Urinary bladder (tissue), 4 donors: ENCODE results near the gene SNAPIN. TPM values are rescaled to one million over a fixed set of nuclear protein-coding genes. Genes with fewer than 3 reads are reported as not detected.
"Not testable (repeated sequence)": the region's sequence is repeated elsewhere in the genome, so short reads cannot be mapped to it uniquely, and the experiment has no call there.

ENCODE experiments used
- DNase-seq: peaks from one replicate; pipeline ENCODE4 v3.0.0-alpha.2; 2015; ENCODE audit errors: extremely low spot score
- H3K27ac ChIP-seq: one replicate; pipeline ENCODE4 v1.5.1; 2013; ENCODE audit warnings: low read depth, mild to moderate bottlenecking, moderate library complexity
- H3K36me3 ChIP-seq: one replicate; pipeline ENCODE4 v1.6.1; 2013; ENCODE audit warnings: mild to moderate bottlenecking, moderate library complexity; ENCODE audit not compliant: insufficient read depth
- H3K4me1 ChIP-seq: one replicate; pipeline ENCODE4 v1.6.1; 2013; ENCODE audit warnings: mild to moderate bottlenecking, moderate library complexity; ENCODE audit not compliant: insufficient read depth
- H3K4me3 ChIP-seq: one replicate; pipeline ENCODE4 v1.5.1; 2013; ENCODE audit warnings: low read depth, low read length
- WGBS: extraction: QIAGEN DNeasy Blood & Tissue Kit; methylation state at CpG from one replicate; pipeline ENCODE4 v1.1.7; 2013; 5-methylcytosine and 5-hydroxymethylcytosine counted together
- polyA plus RNA-seq: library from polyadenylated mRNA; stranded (reverse); fragments of 200-250 nt; gene quantifications from one replicate; pipeline ENCODE4 v1.2.3, GENCODE V29; 2013
- total RNA-seq: library from RNA; depleted of rRNA; stranded (reverse); fragments of >200 nt; gene quantifications from one replicate; pipeline ENCODE4 v1.2.3, GENCODE V29; 2014
- donor health status: healthy with polysubstance abuse.
- donor health status: healthy.

Gene SNAPIN
- total and polyA plus RNA-seq, 2 donors: 36.9 to 55.9 TPM

- DNase-seq: no peak
- no peak overlapping the region for H3K27ac ChIP-seq
- 88% methylated on average over 4 of the region's 4 CpGs for WGBS
- H3K4me1 ChIP-seq: no peaks in the 10 kb centered on the region
- no peak overlapping the region for H3K4me3 ChIP-seq
- peaks cover 17% of the 10 kb centered on the region for H3K36me3 ChIP-seq
Measured at GRCh38 chr1:153667439-153667838, 8.9 kb downstream of the SNAPIN start.

GRCh38 chr1:153668672-153669071, 10.2 kb downstream of the SNAPIN start:
- not testable (repeated sequence) for H3K4me1 ChIP-seq, H3K4me3 ChIP-seq, H3K27ac ChIP-seq, DNase-seq
- H3K36me3 ChIP-seq: peaks cover 17% of the 10 kb centered on the region
- WGBS: 96% methylated on average over 8 of the region's 8 CpGs

- no peak for DNase-seq
- H3K4me3 ChIP-seq: no peak overlapping the region
- H3K27ac ChIP-seq: no peak overlapping the region
- WGBS: 83% methylated on average over 6 of the region's 6 CpGs
- H3K4me1 ChIP-seq: no peaks in the 10 kb centered on the region
- peaks cover 13% of the 10 kb centered on the region for H3K36me3 ChIP-seq
Measured at GRCh38 chr1:153669606-153670005, 11.1 kb downstream of the SNAPIN start.

GRCh38 chr1:153670257-153670858, 11.9 kb downstream of the SNAPIN start:
- Histone ChIP-seq H3K36me3 (peaks cover 8% of the 10 kb centered on the region), H3K27ac (peak overlapping the region; percentile 68), H3K4me1 (no peaks in the 10 kb centered on the region), H3K4me3 (peak overlapping the region; percentile 74)
- DNase-seq: no peak
- WGBS: 1% methylated on average over 22 of the region's 22 CpGs

- DNase-seq: peak; percentile 99
- H3K27ac ChIP-seq: peak within 1 kb of the TSS; percentile 82
- under 1% methylated on average over 35 of the region's 35 CpGs for WGBS
- peak within 1 kb of the TSS; percentile 74 for H3K4me3 ChIP-seq
- peaks cover 7% of the 10 kb centered on the region for H3K36me3 ChIP-seq
- no peaks in the 10 kb centered on the region for H3K4me1 ChIP-seq
Measured at GRCh38 chr1:153670859-153671627, 12.5 kb downstream of the SNAPIN start, which contains the start of gene ILF2. TSS of gene ILF2 (minus strand) at chr1:153670993. CDS start at chr1:153670922, 71 bp downstream.

- not testable (repeated sequence) for H3K4me1 ChIP-seq, H3K36me3 ChIP-seq, DNase-seq
- H3K4me3 ChIP-seq: peak overlapping the region; percentile 34
- H3K27ac ChIP-seq: peak overlapping the region; percentile 82
- whole genome bisulfite sequencing: 7% methylated on average over 28 of the region's 28 CpGs
Measured at GRCh38 chr1:153671628-153672353, 13.3 kb downstream of the SNAPIN start.

- WGBS: 95% methylated on average over 2 of the region's 2 CpGs
Measured at GRCh38 chr1:153673511-153673910, 15.0 kb downstream of the SNAPIN start.

GRCh38 chr1:153677718-153678518, 19.4 kb downstream of the SNAPIN start:
- no peaks in the 10 kb centered on the region for H3K4me1 ChIP-seq
- H3K4me3 ChIP-seq: peak overlapping the region; percentile 58
- H3K27ac ChIP-seq: peak overlapping the region; percentile 41
- DNase-seq: no peak
- WGBS: 3% methylated on average over 29 of the region's 29 CpGs
- no peaks in the 10 kb centered on the region for H3K36me3 ChIP-seq

More at GRCh38 chr1:153673511-153673910, 15.0 kb downstream of the SNAPIN start:
- Histone ChIP-seq H3K4me1 (no peaks in the 10 kb centered on the region), H3K36me3 (no peaks in the 10 kb centered on the region), H3K27ac (no peak overlapping the region), H3K4me3 (no peak overlapping the region)
- no peak for DNase-seq

GRCh38 chr1:153678519-153679336, 20.2 kb downstream of the SNAPIN start, which contains the start of gene NPR1:
TSS of gene NPR1 (plus strand) at chr1:153678688. CDS start at chr1:153679109, 421 bp downstream.
- under 1% methylated on average over 78 of the region's 78 CpGs for WGBS
- no peaks in the 10 kb centered on the region for H3K36me3 ChIP-seq
- H3K4me3 ChIP-seq: peak within 1 kb of the TSS; percentile 58
- no peaks in the 10 kb centered on the region for H3K4me1 ChIP-seq
- no peak for DNase-seq
- H3K27ac ChIP-seq: peak within 1 kb of the TSS; percentile 41

GRCh38 chr1:153679337-153680119, 21.0 kb downstream of the SNAPIN start:
- H3K4me1 ChIP-seq: no peaks in the 10 kb centered on the region
- no peak for DNase-seq
- WGBS: 4% methylated on average over 73 of the region's 73 CpGs
- H3K4me3 ChIP-seq: peak overlapping the region; percentile 58
- no peaks in the 10 kb centered on the region for H3K36me3 ChIP-seq
- no peak overlapping the region for H3K27ac ChIP-seq

- H3K27ac ChIP-seq: no peak overlapping the region
- WGBS: 38% methylated on average over 10 of the region's 10 CpGs
- no peaks in the 10 kb centered on the region for H3K36me3 ChIP-seq
Measured at GRCh38 chr1:153680120-153680403, 21.6 kb downstream of the SNAPIN start.

GRCh38 chr1:153682730-153683129, 24.2 kb downstream of the SNAPIN start:
- Histone ChIP-seq H3K27ac (no peak overlapping the region), H3K4me1 (no peaks in the 10 kb centered on the region), H3K36me3 (no peaks in the 10 kb centered on the region), H3K4me3 (no peak overlapping the region)
- no peak for DNase-seq
- WGBS: 87% methylated on average over 7 of the region's 7 CpGs

More at GRCh38 chr1:153680120-153680403, 21.6 kb downstream of the SNAPIN start:
- Histone ChIP-seq H3K4me3 (peak overlapping the region; percentile 58), H3K4me1 (no peaks in the 10 kb centered on the region)
- no peak for DNase-seq
